ENCODE results near the gene NELFB. TPM values are rescaled to one million over a fixed set of nuclear protein-coding genes. Genes with fewer than 3 reads are reported as not detected.

The NELFB gene
- total RNA-seq, 2 experiments from 2014 or later = 62.6 to 74.8 TPM

- H3K4me2 ChIP-seq (ENCODE audit: low read length) = 0 out of 2 replicates have a peak overlapping the region, but pooled peaks have one; percentile 43
- H3K27ac ChIP-seq (ENCODE audit: low read depth, low read length, poor library complexity, severe bottlenecking) = no peak overlapping the region
- peaks cover 14% of the 10 kb centered on the region for H4K20me1 ChIP-seq (ENCODE audit: insufficient read depth, low read length)
- no peaks in the 10 kb centered on the region for H3K9me2 ChIP-seq (ENCODE audit: insufficient read depth, low read length)
- CTCF ChIA-PET (ENCODE audit: unreplicated experiment) = no interaction called here
- H3K9me3 ChIP-seq (ENCODE audit: low read length) = no peaks in the 10 kb centered on the region
- POLR2A ChIA-PET = interaction anchor here (0.6 kb wide), 1 partner anchor 174 kb away, joined by 3 read pairs; the partner anchor contains the start of gene SAPCD2
- no peak overlapping the region for H3K4me3 ChIP-seq (ENCODE audit: low read depth, low read length, poor library complexity, severe bottlenecking)
- no peak for TF ChIP-seq CTCF (conservative IDR thresholded peaks at IDR 0.05; ENCODE audit: low read length)
- TF ChIP-seq EZH2phosphoT487 (IDR thresholded peaks at IDR 0.05; ENCODE audit: borderline replicate concordance, low read depth, low read length) = no peak
- intact Hi-C loops (cut with micrococcal nuclease; ENCODE audit: unreplicated experiment) = no loop called here
- H2AFZ ChIP-seq (ENCODE audit: low read length) = no peak overlapping the region
- no peak for DNase-seq (ENCODE audit: low spot score)
- peaks cover 36% of the 10 kb centered on the region for H3K4me1 ChIP-seq (ENCODE audit: insufficient read depth, low read length, poor library complexity, severe bottlenecking)
- peaks cover 19% of the 10 kb centered on the region for H3K79me2 ChIP-seq (ENCODE audit: insufficient read depth, low read depth, low read length)
- peaks cover 28% of the 10 kb centered on the region for H3K36me3 ChIP-seq (ENCODE audit: insufficient read depth, low read length)
- BruUV-seq (replicated peaks) = no TSS peak
Measured at GRCh38 chr9:137244486-137245449, 10.4 kb upstream of the NELFB start.

GRCh38 chr9:137245450-137246421 lies 9.4 kb upstream of the NELFB start:
- Histone ChIP-seq H3K36me3 (ENCODE audit: insufficient read depth, low read length) (peaks cover 28% of the 10 kb centered on the region), H3K9me2 (ENCODE audit: insufficient read depth, low read length) (no peaks in the 10 kb centered on the region), H4K20me1 (ENCODE audit: insufficient read depth, low read length) (peaks cover 14% of the 10 kb centered on the region), H3K4me2 (ENCODE audit: low read length) (no peak overlapping the region), H3K79me2 (ENCODE audit: insufficient read depth, low read depth, low read length) (peaks cover 17% of the 10 kb centered on the region), H3K4me3 (ENCODE audit: low read depth, low read length, poor library complexity, severe bottlenecking) (no peak overlapping the region), H3K4me1 (ENCODE audit: insufficient read depth, low read length, poor library complexity, severe bottlenecking) (peaks cover 36% of the 10 kb centered on the region), H3K27ac (ENCODE audit: low read depth, low read length, poor library complexity, severe bottlenecking) (no peak overlapping the region), H3K9me3 (ENCODE audit: low read length) (no peaks in the 10 kb centered on the region), H2AFZ (ENCODE audit: low read length) (no peak overlapping the region)
- BruUV-seq (replicated peaks) = no TSS peak
- TF ChIP-seq EZH2phosphoT487 (IDR thresholded peaks at IDR 0.05; ENCODE audit: borderline replicate concordance, low read depth, low read length) (no peak), CTCF (conservative IDR thresholded peaks at IDR 0.05; ENCODE audit: low read length) (no peak)
- intact Hi-C loops (cut with micrococcal nuclease; ENCODE audit: unreplicated experiment) = no loop called here
- DNase-seq (ENCODE audit: low spot score) = no peak
- CTCF ChIA-PET (ENCODE audit: unreplicated experiment) = no interaction called here
- POLR2A ChIA-PET = no interaction called here
